22Rv1 (cell line): ENCODE measurements around the gene ZNF423.

ENCODE experiments used
- ZFX ChIP-seq: fragments of 450-650 bp; IDR thresholded peaks from 2 replicates; pipeline ENCODE4 v1.6.1; 2017; ENCODE audit warnings: antibody characterized with exemption, borderline replicate concordance
- TF ChIP-seq, protein P1 (sequence below): fragments of 450-650 bp; IDR thresholded peaks from 2 replicates; pipeline ENCODE4 v1.5.1; 2017; ENCODE audit warnings: mild to moderate bottlenecking

DNA sequence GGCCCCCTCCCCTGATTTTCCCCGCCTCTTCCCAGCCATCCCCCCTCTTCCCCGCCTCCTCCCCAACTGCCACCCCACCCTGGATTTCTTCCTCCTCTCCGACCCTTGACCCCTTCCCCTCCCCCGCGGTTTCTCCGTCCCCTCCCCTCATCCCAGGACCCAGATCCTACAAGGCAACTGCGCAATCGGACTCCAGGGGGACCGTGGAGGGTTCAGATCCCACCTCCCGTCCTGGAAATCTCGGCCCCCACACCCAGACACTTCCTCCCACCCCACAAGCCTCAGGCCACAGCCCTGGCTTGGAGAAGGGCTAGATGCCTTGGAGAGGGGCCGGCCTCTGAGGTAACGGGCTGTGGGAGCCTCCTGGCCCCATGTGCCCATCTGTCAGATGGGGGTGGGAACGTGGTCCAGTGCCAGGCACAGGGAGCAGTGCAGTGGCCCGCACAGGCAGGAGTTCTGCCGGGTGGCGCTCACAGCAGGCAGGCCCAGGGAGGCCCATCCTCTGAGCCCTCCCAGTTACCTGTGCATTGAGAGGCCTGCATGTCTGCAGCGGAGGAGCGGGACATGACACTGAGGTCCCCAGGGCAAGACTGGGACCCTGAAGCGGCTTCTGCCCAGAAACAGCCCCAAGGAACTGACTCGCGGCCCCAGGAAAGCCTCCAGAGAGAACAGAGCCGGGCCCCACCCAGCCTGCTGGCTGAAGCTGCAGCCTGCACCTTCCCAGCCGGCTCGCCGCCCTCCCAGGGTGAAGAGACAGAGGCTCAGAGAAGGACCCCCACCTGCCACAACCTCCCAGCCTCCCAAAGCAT, 16.7 kb downstream of the ZNF423 start:
- TF ChIP-seq, protein P1, sequence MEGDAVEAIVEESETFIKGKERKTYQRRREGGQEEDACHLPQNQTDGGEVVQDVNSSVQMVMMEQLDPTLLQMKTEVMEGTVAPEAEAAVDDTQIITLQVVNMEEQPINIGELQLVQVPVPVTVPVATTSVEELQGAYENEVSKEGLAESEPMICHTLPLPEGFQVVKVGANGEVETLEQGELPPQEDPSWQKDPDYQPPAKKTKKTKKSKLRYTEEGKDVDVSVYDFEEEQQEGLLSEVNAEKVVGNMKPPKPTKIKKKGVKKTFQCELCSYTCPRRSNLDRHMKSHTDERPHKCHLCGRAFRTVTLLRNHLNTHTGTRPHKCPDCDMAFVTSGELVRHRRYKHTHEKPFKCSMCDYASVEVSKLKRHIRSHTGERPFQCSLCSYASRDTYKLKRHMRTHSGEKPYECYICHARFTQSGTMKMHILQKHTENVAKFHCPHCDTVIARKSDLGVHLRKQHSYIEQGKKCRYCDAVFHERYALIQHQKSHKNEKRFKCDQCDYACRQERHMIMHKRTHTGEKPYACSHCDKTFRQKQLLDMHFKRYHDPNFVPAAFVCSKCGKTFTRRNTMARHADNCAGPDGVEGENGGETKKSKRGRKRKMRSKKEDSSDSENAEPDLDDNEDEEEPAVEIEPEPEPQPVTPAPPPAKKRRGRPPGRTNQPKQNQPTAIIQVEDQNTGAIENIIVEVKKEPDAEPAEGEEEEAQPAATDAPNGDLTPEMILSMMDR, result no peak
- no peak for TF ChIP-seq ZFX
